HG02798 (cell line): Measurements from ENCODE around the gene XRCC6.
"Not testable (repeated sequence)": the region's sequence is repeated elsewhere in the genome, so short reads cannot be mapped to it uniquely, and the experiment has no call there.

Experiments used
- ATAC-seq: cut with Tn5 transposase; IDR thresholded peaks from one replicate; pipeline ENCODE4 v1.9.1; 2021; ENCODE audit warnings: mild to moderate bottlenecking; ENCODE audit not compliant: unreplicated experiment, poor library complexity

Gene XRCC6

GRCh38 chr22:41647771-41648170, 26.7 kb downstream of the XRCC6 start:
- ATAC-seq: no peak

GRCh38 chr22:41648432-41648831, 27.3 kb downstream of the XRCC6 start:
- ATAC-seq: no peak

- no peak for ATAC-seq
These were observed 29.1 kb downstream of the XRCC6 start for GRCh38 chr22:41650229-41650628.

DNA sequence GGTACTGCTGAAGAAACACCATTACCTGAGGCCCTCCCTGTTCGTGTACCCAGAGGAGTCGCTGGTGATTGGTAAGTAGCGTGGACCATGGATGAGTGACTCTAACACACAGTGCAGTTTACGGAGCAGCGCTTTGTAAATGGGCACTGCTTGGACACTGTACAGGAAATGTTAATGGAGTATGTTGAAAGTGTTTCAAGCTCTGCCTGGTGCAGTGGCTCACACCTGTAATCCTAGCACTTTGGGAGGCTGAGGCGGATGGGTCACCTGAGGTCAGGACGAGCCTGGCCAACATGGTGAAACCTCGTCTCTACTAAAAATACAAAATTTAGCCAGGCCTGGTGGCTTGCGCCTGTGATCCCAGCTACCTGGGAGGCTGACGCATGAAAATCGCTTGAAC, 29.7 kb downstream of the XRCC6 start:
- no peak for ATAC-seq

GRCh38 chr22:41654322-41654721, 33.2 kb downstream of the XRCC6 start:
- ATAC-seq: no peak

DNA sequence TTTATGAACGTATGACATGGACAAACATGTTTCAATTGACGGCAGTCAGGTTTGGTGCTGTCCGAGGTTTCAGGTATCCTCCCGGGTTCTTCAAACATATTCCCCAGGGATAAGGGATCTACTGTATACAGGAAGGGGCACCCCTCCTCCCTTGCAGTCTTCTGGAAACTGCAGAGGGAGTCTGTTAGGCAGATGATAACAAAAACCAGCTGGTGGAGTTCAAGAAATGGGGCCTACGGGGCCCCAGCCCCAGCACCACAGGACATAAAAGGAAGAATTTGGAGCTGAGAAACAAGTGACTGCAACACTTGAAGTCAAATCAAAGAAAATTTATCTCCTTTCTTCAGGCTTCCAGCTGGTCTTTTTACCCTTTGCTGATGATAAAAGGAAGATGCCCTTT, 35.5 kb downstream of the XRCC6 start:
- ATAC-seq: no peak

DNA sequence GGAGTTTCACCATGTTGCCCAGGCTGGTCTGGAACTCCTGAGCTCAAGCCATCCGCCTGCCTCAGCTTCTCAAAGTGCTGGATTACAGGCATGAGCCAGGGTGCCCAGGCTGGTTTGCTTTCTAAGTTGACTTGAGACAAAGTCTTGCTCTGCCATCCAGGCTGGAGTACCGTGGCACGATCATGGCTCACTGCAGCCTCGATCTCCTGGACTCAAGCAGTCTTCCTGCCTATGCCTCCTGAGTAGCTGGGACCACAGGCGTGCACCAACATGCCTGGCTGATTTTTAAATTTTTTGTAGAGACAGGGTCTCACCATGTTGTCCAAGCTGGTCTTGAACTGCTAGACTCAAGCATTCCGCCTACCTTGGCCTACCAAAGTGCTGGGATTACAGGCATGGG, 36.6 kb downstream of the XRCC6 start:
- no peak for ATAC-seq

DNA sequence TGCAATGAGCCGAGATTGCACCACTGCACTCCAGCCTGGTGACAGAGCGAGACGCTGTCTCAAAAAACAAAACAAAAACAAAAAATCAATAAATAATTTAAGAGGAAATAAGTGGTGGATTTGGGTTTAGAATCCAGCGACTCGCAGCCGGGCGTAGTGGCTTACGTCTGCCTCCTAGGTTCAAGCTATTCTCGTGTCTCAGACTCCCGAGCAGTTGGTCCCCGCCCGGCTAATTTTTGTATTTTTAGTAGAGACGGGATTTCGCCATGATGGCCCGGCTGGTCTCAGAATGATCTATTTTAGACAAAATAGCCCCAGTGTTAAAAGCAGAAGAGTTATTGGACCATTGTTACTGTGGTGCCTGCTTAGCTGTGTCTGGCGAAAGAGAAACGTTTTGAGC, 37.8 kb downstream of the XRCC6 start:
- ATAC-seq: no peak

DNA sequence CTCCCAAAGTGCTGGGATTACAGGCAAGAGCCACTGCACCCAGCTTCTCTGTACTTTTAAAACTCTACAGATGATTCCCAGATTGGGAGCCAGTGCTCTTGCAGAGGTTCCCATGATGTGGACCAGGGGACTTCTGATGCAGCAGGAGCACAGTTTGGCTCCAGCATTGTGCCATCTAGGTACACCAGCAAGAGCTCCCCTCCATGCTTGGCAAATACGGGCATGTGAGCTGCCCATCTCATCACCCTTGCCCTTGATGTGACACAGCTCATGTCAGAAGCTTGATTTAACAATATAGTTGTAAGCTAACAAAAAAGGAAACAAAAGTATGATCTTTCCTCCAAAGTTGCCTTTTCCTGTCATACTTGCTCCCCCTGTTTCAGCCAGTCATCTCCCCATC, 38.8 kb downstream of the XRCC6 start:
- ATAC-seq: no peak

DNA sequence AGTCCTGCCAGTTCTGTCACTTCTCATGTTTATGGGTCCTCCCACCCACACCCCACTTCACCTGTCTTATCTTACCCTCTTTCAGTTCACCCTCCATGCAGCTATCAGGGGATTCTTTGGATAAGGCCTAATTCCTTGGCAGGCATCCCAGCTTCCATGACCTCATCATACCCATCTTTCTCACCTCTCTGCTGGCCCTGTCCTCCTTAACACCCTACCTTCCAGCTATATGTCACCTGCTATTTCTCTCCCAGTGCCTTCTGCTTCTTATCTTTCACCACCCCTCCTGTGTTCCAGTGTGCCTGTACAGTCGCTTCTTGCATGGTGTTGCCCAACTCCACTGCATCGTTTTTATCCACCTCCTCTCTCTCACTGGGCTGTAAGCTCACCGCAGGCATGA, 39.3 kb downstream of the XRCC6 start:
- no peak for ATAC-seq

- no peak for ATAC-seq
These were observed 40.0 kb downstream of the XRCC6 start for GRCh38 chr22:41661088-41661487.

DNA sequence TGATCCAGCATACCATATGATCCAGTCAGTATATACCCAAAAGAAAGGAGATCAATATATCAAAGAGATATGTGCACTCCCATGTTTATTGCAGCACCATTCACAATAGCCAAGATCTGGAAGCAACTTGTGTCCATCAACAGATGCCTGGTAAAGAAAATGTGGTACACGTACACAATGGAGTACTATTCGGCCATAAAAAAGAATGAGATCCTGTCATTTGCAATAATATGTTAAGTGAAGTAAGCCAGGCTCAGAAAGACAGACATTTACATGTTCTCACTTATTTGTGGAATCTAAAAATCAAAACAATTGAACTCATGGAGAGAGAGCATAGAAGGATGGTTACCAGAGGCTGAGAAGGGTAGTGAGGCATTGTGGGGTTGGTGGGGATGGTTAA, 40.6 kb downstream of the XRCC6 start:
- ATAC-seq: no peak

DNA sequence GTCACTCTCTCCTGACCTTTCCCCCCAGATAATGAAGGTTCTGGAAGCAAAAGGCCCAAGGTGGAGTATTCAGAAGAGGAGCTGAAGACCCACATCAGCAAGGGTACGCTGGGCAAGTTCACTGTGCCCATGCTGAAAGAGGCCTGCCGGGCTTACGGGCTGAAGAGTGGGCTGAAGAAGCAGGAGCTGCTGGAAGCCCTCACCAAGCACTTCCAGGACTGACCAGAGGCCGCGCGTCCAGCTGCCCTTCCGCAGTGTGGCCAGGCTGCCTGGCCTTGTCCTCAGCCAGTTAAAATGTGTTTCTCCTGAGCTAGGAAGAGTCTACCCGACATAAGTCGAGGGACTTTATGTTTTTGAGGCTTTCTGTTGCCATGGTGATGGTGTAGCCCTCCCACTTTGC, 42.5 kb downstream of the XRCC6 start:
- ATAC-seq: not testable (repeated sequence)

DNA sequence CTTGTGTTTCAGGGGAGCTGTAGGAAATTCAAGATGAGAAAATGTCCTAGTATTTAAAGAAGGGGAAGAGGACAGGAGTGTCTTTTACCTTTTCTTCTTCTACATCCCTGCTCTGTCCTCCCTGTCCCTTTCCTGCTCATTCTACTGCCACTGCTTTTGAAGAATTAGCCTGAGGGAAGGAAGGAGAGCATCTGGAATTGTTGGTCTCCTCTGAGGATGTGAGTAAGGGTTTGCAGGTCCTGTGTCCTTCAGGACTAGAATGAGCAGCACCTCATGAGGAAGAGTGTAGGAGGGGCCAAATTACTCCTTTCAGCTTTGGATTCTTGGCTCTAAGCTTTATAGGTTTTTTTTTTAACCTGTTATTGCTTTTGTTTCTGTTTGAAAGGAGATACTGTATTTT, 43.4 kb downstream of the XRCC6 start:
- ATAC-seq: no peak

- no peak for ATAC-seq
These were observed 43.9 kb downstream of the XRCC6 start for GRCh38 chr22:41664951-41665350.

- no peak for ATAC-seq
These were observed 48.1 kb downstream of the XRCC6 start for GRCh38 chr22:41668971-41669911.

GRCh38 chr22:41672096-41672495, 51.0 kb downstream of the XRCC6 start:
- ATAC-seq: not testable (repeated sequence)

GRCh38 chr22:41672780-41673509, 51.9 kb downstream of the XRCC6 start:
- ATAC-seq: no peak

DNA sequence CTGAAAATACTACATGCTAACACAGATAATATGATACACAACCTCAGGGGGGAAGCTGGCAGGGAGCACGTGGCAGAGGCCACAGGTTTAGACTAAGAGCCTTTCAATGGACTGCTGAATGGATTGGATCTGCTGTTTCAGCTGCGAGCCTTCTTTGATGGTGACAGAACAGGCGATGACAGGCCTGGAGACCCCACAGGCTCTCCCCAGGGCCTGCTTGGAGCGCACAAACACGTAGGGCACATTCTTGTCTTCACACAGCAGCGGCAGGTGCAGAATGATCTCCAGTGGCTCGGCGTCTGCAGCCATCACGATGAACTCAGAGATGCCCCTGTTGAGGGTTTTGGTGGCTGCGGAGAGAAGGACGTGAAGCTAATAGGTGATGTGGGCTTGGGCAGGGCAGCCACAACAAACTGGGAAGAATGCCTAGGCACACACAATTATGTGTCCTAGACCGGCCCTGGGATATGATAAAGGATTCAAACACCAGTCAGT, 53.8 kb downstream of the XRCC6 start:
- ATAC-seq: no peak

DNA sequence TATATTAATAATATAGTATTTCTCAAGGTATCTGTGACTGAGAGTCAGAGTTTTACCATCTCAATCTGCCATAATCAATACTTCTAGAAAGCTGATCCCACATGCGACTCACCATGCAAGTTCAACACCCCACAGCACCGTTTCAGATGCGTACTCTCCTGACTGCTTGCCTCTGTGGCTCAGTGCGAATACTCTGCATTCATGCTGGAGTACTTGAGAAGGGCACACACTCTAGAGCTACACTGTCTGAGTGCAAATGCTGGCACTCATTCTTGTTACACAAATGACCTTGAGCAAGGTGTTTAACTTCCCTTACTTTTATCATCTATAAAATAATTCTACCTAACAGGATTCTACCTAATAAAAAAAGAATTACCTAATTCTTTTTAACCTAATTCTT, 55.0 kb downstream of the XRCC6 start:
- no peak for ATAC-seq

DNA sequence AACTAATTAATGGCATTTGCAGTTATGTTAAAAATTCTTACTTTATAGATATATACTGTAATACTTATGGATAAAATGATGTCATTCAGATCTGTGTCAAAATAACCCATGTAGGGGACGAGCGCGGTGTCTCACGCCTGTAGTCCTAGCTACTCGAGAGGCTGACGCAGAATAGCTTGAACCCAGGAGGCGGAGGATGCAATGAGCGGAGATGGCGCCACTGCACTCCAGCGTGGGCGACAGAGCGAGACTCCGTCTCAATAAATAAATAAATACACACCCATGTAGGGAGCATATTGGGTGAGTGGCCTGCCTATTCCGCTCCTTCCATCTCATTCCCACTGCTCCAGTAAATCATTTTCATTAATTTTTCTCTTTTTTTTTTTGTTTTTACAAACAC, 60.5 kb downstream of the XRCC6 start:
- no peak for ATAC-seq
